GM12878 (cell line): ENCODE data around the gene FKBP8. TPM values are rescaled to one million over a fixed set of nuclear protein-coding genes. Genes with fewer than 3 reads are reported as not detected.

Source experiments
- ATAC-seq: fragments of 200-7000 bp; cut with Tn5 transposase; 3 replicates; pipeline ENCODE4 v1.9.1; 2020; ENCODE audit warnings: mild to moderate bottlenecking, moderate library complexity
- BruUV-seq: library from RNA; stranded (reverse); fragments of 400-500 nt; replicated peaks from 2 replicates; lab custom pipeline; 2021; lab: Mats Ljungman, UMichigan
- CTCF ChIA-PET: fragments of 300-600 bp; sonication (Branson Sonifier 250); formaldehyde crosslinking; extraction: SDS; loops from one replicate; lab custom pipeline; 2021; ENCODE audit warnings: inconsistent platforms; lab: Yijun Ruan, JAX
- POLR2A ChIA-PET: fragments of 350-600 bp; formaldehyde crosslinking; extraction: SDS; loops from one replicate; lab custom pipeline; 2021; ENCODE audit warnings: inconsistent platforms; lab: Charles Lee
- RAD21 ChIA-PET: fragments of 300-600 bp; sonication (Branson Sonifier 250); formaldehyde crosslinking; loops from one replicate; lab custom pipeline; 2023; ENCODE audit warnings: antibody characterized with exemption; ENCODE audit not compliant: unreplicated experiment; lab: Charles Lee
- SMC1A ChIA-PET: fragments of 300-600 bp; sonication (Branson Sonifier 250); formaldehyde crosslinking; loops from one replicate; lab custom pipeline; 2023; ENCODE audit not compliant: unreplicated experiment, uncharacterized antibody; lab: Charles Lee
- DNase-seq: peaks from one replicate; pipeline ENCODE4 v3.0.0-alpha.2; 2011; ENCODE audit warnings: low read depth, low spot score
- FAIRE-seq: peaks from 3 replicates; lab custom pipeline; 2011; peaks lifted over from hg19 to GRCh38; lab: Jason Lieb, UNC
- H2AFZ ChIP-seq: 2 replicates; pipeline ENCODE4 v1.6.0; 2011; ENCODE audit warnings: low read depth, low read length, control low read depth; ENCODE audit not compliant: control insufficient read depth
- H3K27ac ChIP-seq: 2 replicates; pipeline ENCODE4 v1.5.1; 2011; ENCODE audit warnings: control low read depth; ENCODE audit not compliant: control insufficient read depth, insufficient read depth
- H3K27me3 ChIP-seq, 2 experiments: replicated peaks in 1 of 2; 2 replicates each; pipeline versions ENCODE4 v1.6.0 to v1.6.1; 2011; ENCODE audit warnings: low read length in 1 of 2; ENCODE audit not compliant: control insufficient read depth in 2 of 2, insufficient read depth in 2 of 2
- H3K36me3 ChIP-seq, 2 experiments: 2 replicates each; pipeline ENCODE4 v1.5.1; 2011; ENCODE audit warnings: low read length in 1 of 2; ENCODE audit not compliant: control insufficient read depth in 2 of 2, insufficient read depth in 2 of 2
- H3K4me1 ChIP-seq: 2 replicates; pipeline ENCODE4 v1.6.1; 2011; ENCODE audit warnings: mild to moderate bottlenecking, low read length, moderate library complexity, mixed read lengths; ENCODE audit not compliant: control insufficient read depth, insufficient read depth
- H3K4me2 ChIP-seq: 2 replicates; pipeline ENCODE4 v1.6.0; 2011; ENCODE audit warnings: control low read depth; ENCODE audit not compliant: control insufficient read depth, insufficient read depth
- H3K4me3 ChIP-seq: fragments of 200-600 bp; sonication (generic); 2 replicates; pipeline ENCODE4 v1.5.1; 2016
- H3K79me2 ChIP-seq: 2 replicates; pipeline ENCODE4 v1.6.0; 2011; ENCODE audit warnings: low read length; ENCODE audit not compliant: control insufficient read depth, insufficient read depth
- H3K9ac ChIP-seq: 2 replicates; pipeline ENCODE4 v1.8.0; 2011; ENCODE audit warnings: low read length, control low read depth, mixed read lengths; ENCODE audit not compliant: control insufficient read depth, insufficient read depth
- H3K9me3 ChIP-seq: replicated peaks from 3 replicates; pipeline ENCODE4 v1.5.1; 2011; ENCODE audit warnings: mild to moderate bottlenecking, low read length; ENCODE audit not compliant: control insufficient read depth, insufficient read depth
- H4K20me1 ChIP-seq: 2 replicates; pipeline ENCODE4 v1.6.0; 2011; ENCODE audit not compliant: control insufficient read depth, insufficient read depth
- ATF2 ChIP-seq: IDR thresholded peaks from 2 replicates; pipeline ENCODE4 v1.6.1; 2012; ENCODE audit warnings: low read length, inconsistent platforms
- EED ChIP-seq: sonication (generic); IDR thresholded peaks from 2 replicates; pipeline ENCODE4 v1.6.1; 2016; ENCODE audit warnings: antibody characterized with exemption, low read depth
- EP300 ChIP-seq, 2 experiments: fragments of 150-350 bp in 1 of 2; IDR thresholded peaks; 2 replicates each; pipeline ENCODE4 v1.6.1; 2011 to 2012; ENCODE audit warnings: low read depth in 2 of 2, low read length in 2 of 2, borderline replicate concordance in 1 of 2, improper control_type of control experiment in 1 of 2, inconsistent platforms in 1 of 2; ENCODE audit not compliant: control insufficient read depth in 1 of 2
- HCFC1 ChIP-seq: fragments of 150-350 bp; IDR thresholded peaks from 2 replicates; pipeline ENCODE4 v1.6.1; 2014; ENCODE audit warnings: low read length
- KLF5 ChIP-seq: fragments of 450-650 bp; IDR thresholded peaks from 2 replicates; pipeline ENCODE4 v1.6.1; 2014; ENCODE audit warnings: mild to moderate bottlenecking; ENCODE audit not compliant: partially characterized antibody
- MAX ChIP-seq: IDR thresholded peaks from 2 replicates; pipeline ENCODE4 v1.6.1; 2012; ENCODE audit warnings: low read depth, low read length, improper control_type of control experiment
- POU2F2 ChIP-seq: IDR thresholded peaks from 3 replicates; pipeline ENCODE4 v1.6.1; 2011; ENCODE audit warnings: low read depth, mild to moderate bottlenecking, low read length, borderline replicate concordance
- RB1 ChIP-seq: fragments of 450-650 bp; formaldehyde crosslinking; IDR thresholded peaks from 2 replicates; pipeline ENCODE4 v1.6.1; 2017; ENCODE audit warnings: mild to moderate bottlenecking, borderline replicate concordance
- SIX5 ChIP-seq: IDR thresholded peaks from 2 replicates; pipeline ENCODE4 v1.6.1; 2011; ENCODE audit warnings: mild to moderate bottlenecking, low read depth, low read length, moderate library complexity; ENCODE audit not compliant: severe bottlenecking
- WGBS: methylation state at CpG from one replicate; pipeline ENCODE4 v1.1.6; 2016; ENCODE audit warnings: low lambda C conversion rate; ENCODE audit not compliant: insufficient replicate concordance, insufficient coverage; ENCODE audit errors: missing lambda C conversion rate; 5-methylcytosine and 5-hydroxymethylcytosine counted together
- in situ Hi-C: fragments of 300-500 bp; cut with MboI; formaldehyde crosslinking; loops from 9 replicates; pipeline ENCODE4 v1.14.3; 2018; ENCODE audit warnings: mixed read lengths
- intact Hi-C: fragments of 100-400 bp; cut with micrococcal nuclease; formaldehyde crosslinking; loops from one replicate; pipeline ENCODE4 v1.14.2; 2022; ENCODE audit not compliant: unreplicated experiment
- polyA plus RNA-seq, 11 experiments: library from polyadenylated mRNA; depleted of rRNA in 4 of 11; unstranded in 6 of 11; stranded (reverse) in 5 of 11; fragments of >200 nt; fragmentation: Nextera tagmentation in 4 of 11; fragmentation: Illumina TruSeq in 1 of 11; extraction: Ambion mirVana in 4 of 11; extraction: Trizol in 1 of 11; gene quantifications; 1 replicate in 1 of 11; 2 replicates in 10 of 11; pipeline versions ENCODE4 v1.2.1 to v1.2.3, GENCODE V29; 2011 to 2016; ENCODE audit warnings: inconsistent platforms in 2 of 11, missing spikeins in 2 of 11, low read depth in 1 of 11
- total RNA-seq, 4 experiments: library from RNA; depleted of rRNA in 3 of 4; stranded (reverse); fragments of >200 nt in 3 of 4; fragmentation: Illumina TruSeq in 1 of 4; extraction: Trizol in 1 of 4; gene quantifications; 2 replicates each; pipeline versions ENCODE4 v1.2.1 to v1.2.3, GENCODE V29; 2013 to 2021

FKBP8 gene
- total and polyA plus RNA-seq, 10 of the 15 experiments (the other 5 are each of a cell fraction or from before 2014, with no cell fraction given) = 0.13 to 205 (median 95.4) TPM

- TF ChIP-seq ATF2 (no peak), SIX5 (no peak), EP300 (IDR thresholded peaks at IDR 0.05; ENCODE audit: borderline replicate concordance in 1 of 2, control insufficient read depth in 1 of 2, low read depth in 2 of 2, low read length in 2 of 2) (no peak), RB1 (no peak), POU2F2 (no peak), MAX (no peak), EED (no peak), KLF5 (no peak), HCFC1 (no peak)
- TF ChIP-seq, all 136 proteins: peak for 0
- RAD21 ChIA-PET = no interaction called here
- no peak for FAIRE-seq
- in situ Hi-C loops = no loop called here
- no peak overlapping the region for H3K4me2 ChIP-seq
- peaks cover 86% of the 10 kb centered on the region for H3K79me2 ChIP-seq
- CTCF ChIA-PET = no interaction called here
- H3K27ac ChIP-seq = no peak overlapping the region
- SMC1A ChIA-PET = no interaction called here
- ATAC-seq = no peak
- 92% methylated on average over 13 of the region's 13 CpGs for WGBS
- H3K9me3 ChIP-seq = no peaks in the 10 kb centered on the region
- DNase-seq = no peak
- H3K4me1 ChIP-seq = peaks cover 50% of the 10 kb centered on the region
- no peak overlapping the region for H2AFZ ChIP-seq
- POLR2A ChIA-PET = no interaction called here
- H4K20me1 ChIP-seq = peaks cover 23% of the 10 kb centered on the region
- no TSS peak for BruUV-seq
- H3K4me3 ChIP-seq = no peak overlapping the region
- H3K9ac ChIP-seq = no peak overlapping the region
- H3K27me3 ChIP-seq = no peaks in the 10 kb centered on the region
- intact Hi-C loops = no loop called here
- peaks cover 1 to 2% of the 10 kb centered on the region in 2 experiments; a peak in 3 of 4 replicates for H3K36me3 ChIP-seq
Observed at GRCh38 chr19:18501351-18501750, 42.0 kb downstream of the FKBP8 start.
